Stimulated activated memory B cell treated with anti-CD40 and anti-IgM and Interleukin-4, amounts not matched to agents 10 μg/mL and 1 μg/mL and 100 μg/mL, for 72 hours (primary cell): ENCODE results near the gene TRPV3.

Experiments used
- ATAC-seq: fragments of 150-1000 bp; cut with Tn5 transposase; 2 replicates; pipeline ENCODE4 v1.10.0; 2021
- H3K27ac Mint-ChIP-seq: one replicate; pipeline ENCODE4 v1.8.0; 2022; ENCODE audit warnings: mild to moderate bottlenecking, mixed read lengths
- H3K27me3 Mint-ChIP-seq: one replicate; pipeline ENCODE4 v1.8.0; 2022; ENCODE audit warnings: mixed read lengths
- H3K36me3 Mint-ChIP-seq: one replicate; pipeline ENCODE4 v1.8.0; 2022; ENCODE audit warnings: mixed read lengths
- H3K4me1 Mint-ChIP-seq: one replicate; pipeline ENCODE4 v1.8.0; 2022; ENCODE audit warnings: mixed read lengths
- H3K4me3 Mint-ChIP-seq: one replicate; pipeline ENCODE4 v1.8.0; 2022; ENCODE audit warnings: mild to moderate bottlenecking, moderate library complexity, mixed read lengths
- H3K9me3 Mint-ChIP-seq: one replicate; pipeline ENCODE4 v1.8.0; 2022; ENCODE audit warnings: mixed read lengths

The TRPV3 gene

GRCh38 chr17:3543453-3543852 is 14.2 kb downstream of the TRPV3 start:
- Mint-ChIP-seq H3K4me3 (no peak overlapping the region), H3K9me3 (no peaks in the 10 kb centered on the region), H3K27me3 (no peaks in the 10 kb centered on the region), H3K27ac (no peak overlapping the region), H3K4me1 (peaks cover 8% of the 10 kb centered on the region), H3K36me3 (peaks cover 79% of the 10 kb centered on the region)
- no peak for ATAC-seq

- Mint-ChIP-seq H3K27me3 (no peaks in the 10 kb centered on the region), H3K4me1 (peaks cover 8% of the 10 kb centered on the region), H3K4me3 (no peak overlapping the region), H3K27ac (no peak overlapping the region), H3K9me3 (no peaks in the 10 kb centered on the region), H3K36me3 (peaks cover 88% of the 10 kb centered on the region)
- no peak for ATAC-seq
Measured at GRCh38 chr17:3542410-3543088, 15.1 kb downstream of the TRPV3 start.

- H3K36me3 Mint-ChIP-seq, result peaks cover 85% of the 10 kb centered on the region
- no peak for ATAC-seq
- no peaks in the 10 kb centered on the region for H3K9me3 Mint-ChIP-seq
- no peak overlapping the region for H3K4me3 Mint-ChIP-seq
- H3K27me3 Mint-ChIP-seq, result no peaks in the 10 kb centered on the region
- H3K4me1 Mint-ChIP-seq, result peaks cover 21% of the 10 kb centered on the region
- H3K27ac Mint-ChIP-seq, result no peak overlapping the region
Measured at GRCh38 chr17:3539881-3540540, 17.6 kb downstream of the TRPV3 start.

- ATAC-seq, result no peak
- Mint-ChIP-seq H3K27me3 (no peaks in the 10 kb centered on the region), H3K36me3 (peaks cover 78% of the 10 kb centered on the region), H3K4me1 (peaks cover 32% of the 10 kb centered on the region), H3K27ac (no peak overlapping the region), H3K4me3 (no peak overlapping the region), H3K9me3 (no peaks in the 10 kb centered on the region)
Measured at GRCh38 chr17:3536716-3537115, 20.9 kb downstream of the TRPV3 start.

DNA sequence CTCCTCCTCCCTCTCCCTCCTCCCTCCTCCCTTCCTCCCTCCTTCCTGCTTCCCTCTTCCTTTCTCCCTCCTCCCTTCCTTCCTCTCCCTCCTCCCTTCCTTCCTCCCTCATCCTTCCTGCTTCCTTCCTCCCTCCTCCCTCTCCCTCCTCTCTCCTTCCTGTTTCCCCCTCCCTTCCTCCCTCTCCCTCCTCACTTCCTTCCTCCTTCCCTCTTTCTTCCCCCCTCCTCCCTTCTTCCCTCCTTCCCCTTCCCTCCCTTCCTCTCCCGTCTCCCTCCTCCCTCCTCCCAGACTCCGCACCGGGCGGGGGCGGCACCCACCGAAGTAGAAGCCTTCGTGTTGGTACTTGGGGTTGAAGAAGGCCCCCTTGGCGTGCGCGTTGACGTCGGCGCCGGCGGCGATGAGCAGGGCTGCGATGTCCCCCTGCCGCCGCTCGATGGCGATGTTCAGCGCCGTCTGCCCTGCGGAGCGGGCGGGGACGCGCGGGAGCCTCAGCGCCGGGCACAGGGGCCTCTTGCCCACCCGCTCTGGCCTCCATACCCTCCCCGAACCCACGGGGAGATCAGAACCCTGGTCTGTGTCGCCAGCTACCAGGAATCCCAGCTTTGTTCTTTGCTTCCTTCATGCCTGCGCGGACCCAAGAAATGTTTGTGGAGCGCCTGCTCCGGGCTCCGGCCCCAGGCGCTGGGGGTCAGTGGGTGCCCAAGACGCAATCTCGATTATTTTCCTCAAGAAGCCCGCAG is 22.2 kb downstream of the TRPV3 start:
- peak; percentile 72 for ATAC-seq
- no peaks in the 10 kb centered on the region for H3K9me3 Mint-ChIP-seq
- peaks cover 66% of the 10 kb centered on the region for H3K36me3 Mint-ChIP-seq
- no peaks in the 10 kb centered on the region for H3K27me3 Mint-ChIP-seq
- peaks cover 31% of the 10 kb centered on the region for H3K4me1 Mint-ChIP-seq
- peak overlapping the region; percentile 9 for H3K27ac Mint-ChIP-seq
- H3K4me3 Mint-ChIP-seq, result peak overlapping the region; percentile 8

GRCh38 chr17:3534881-3535252 is 22.7 kb downstream of the TRPV3 start:
- Mint-ChIP-seq H3K9me3 (no peaks in the 10 kb centered on the region), H3K4me3 (no peak overlapping the region), H3K27ac (peak overlapping the region; percentile 9), H3K27me3 (no peaks in the 10 kb centered on the region), H3K4me1 (peaks cover 25% of the 10 kb centered on the region), H3K36me3 (peaks cover 63% of the 10 kb centered on the region)
- ATAC-seq, result peak; percentile 58

GRCh38 chr17:3533752-3534151 is 23.9 kb downstream of the TRPV3 start:
- peaks cover 66% of the 10 kb centered on the region for H3K36me3 Mint-ChIP-seq
- H3K9me3 Mint-ChIP-seq, result no peaks in the 10 kb centered on the region
- no peak overlapping the region for H3K27ac Mint-ChIP-seq
- no peaks in the 10 kb centered on the region for H3K27me3 Mint-ChIP-seq
- no peak for ATAC-seq
- H3K4me1 Mint-ChIP-seq, result peaks cover 24% of the 10 kb centered on the region
- no peak overlapping the region for H3K4me3 Mint-ChIP-seq

- ATAC-seq, result no peak
- no peaks in the 10 kb centered on the region for H3K27me3 Mint-ChIP-seq
- H3K4me1 Mint-ChIP-seq, result peaks cover 24% of the 10 kb centered on the region
- H3K27ac Mint-ChIP-seq, result no peak overlapping the region
- peaks cover 67% of the 10 kb centered on the region for H3K36me3 Mint-ChIP-seq
- H3K9me3 Mint-ChIP-seq, result no peaks in the 10 kb centered on the region
- H3K4me3 Mint-ChIP-seq, result no peak overlapping the region
Measured at GRCh38 chr17:3532859-3533142, 24.8 kb downstream of the TRPV3 start.

DNA sequence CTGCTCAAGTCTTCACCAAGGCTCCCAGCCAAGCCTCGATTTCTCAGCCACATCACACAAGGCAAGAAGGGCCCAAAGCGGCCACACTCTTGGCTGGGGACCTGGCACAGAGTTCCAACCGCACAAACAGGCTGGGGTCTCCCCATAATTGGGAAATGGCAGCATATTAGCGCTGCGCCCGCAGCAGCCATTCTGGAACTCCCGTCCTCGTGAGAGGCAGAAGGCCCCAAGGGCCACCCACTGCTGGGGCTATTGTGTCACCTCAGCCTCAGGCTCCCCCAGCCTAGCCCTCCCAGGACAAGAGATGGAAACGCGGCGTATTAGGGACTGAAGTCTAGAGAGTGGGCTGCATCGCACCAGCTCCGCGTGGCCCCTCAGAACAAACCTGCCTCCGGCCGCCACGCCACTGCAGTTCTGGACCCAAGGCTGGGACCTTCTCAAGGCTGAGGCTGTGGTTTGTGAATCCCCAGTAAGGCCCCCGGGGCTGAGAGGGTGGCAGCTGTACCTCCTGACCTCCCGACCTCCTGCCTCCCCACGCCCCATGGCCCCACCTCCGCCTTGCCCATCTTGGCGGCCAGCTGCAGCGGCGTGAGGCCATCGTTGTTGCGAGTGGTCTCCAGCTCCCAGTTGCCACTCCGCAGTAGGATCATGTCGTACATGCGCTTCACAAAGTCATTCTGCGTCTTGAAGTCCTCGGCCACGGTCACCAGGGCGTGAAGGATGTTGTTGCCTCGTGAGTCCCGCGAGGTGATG is 25.3 kb downstream of the TRPV3 start:
- no peak overlapping the region for H3K27ac Mint-ChIP-seq
- H3K27me3 Mint-ChIP-seq, result no peaks in the 10 kb centered on the region
- no peak overlapping the region for H3K4me3 Mint-ChIP-seq
- H3K9me3 Mint-ChIP-seq, result no peaks in the 10 kb centered on the region
- no peak for ATAC-seq
- peaks cover 67% of the 10 kb centered on the region for H3K36me3 Mint-ChIP-seq
- peaks cover 24% of the 10 kb centered on the region for H3K4me1 Mint-ChIP-seq

- no peaks in the 10 kb centered on the region for H3K27me3 Mint-ChIP-seq
- peaks cover 72% of the 10 kb centered on the region for H3K36me3 Mint-ChIP-seq
- no peak overlapping the region for H3K27ac Mint-ChIP-seq
- H3K9me3 Mint-ChIP-seq, result no peaks in the 10 kb centered on the region
- no peak overlapping the region for H3K4me3 Mint-ChIP-seq
- no peak for ATAC-seq
- peaks cover 21% of the 10 kb centered on the region for H3K4me1 Mint-ChIP-seq
Measured at GRCh38 chr17:3531266-3532101, 26.1 kb downstream of the TRPV3 start.

DNA sequence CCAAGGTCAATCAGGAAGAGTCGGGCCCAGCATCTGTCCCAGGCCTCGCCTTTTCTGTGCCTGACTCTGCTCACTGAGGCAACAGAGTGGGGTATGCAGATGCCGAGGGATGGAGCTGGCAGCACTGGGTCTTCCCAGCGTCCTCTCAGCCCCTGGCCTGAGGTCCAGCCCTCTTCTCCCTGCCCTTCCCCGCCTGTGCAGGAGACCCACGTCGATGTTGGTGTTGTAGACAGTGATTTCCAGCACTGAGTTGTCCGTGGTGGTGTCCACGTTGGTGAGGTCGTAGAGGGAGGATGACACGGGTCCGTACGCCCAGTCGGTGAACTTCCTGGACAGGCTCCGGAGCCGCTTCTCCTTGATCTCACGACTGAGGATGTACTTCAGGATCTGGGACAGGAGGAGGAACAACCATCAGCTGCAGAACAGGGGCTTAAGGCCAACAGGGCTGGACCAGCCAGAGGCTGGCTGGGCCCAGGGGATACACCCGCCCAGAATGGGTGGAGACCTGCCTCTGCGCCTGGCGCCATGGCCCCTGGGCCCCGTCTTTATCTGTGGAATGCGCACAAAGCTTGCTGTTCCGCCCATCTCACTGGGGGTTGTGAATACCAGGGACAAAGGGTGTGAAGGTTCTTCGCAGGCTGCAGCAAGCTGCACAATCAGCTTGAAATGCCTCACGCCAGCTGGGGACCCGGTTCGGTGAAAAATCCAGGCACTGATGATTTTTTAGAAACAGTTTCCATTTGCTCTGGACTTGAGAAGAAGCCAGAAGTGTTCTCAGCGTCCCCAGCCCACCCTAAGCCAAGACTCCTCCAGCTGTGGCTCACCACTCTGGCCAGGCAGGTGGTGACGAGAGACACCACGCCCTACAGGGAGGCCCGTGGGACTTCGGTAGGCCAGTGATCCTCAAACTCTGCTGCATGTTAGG is 27.5 kb downstream of the TRPV3 start:
- Mint-ChIP-seq H3K4me1 (peaks cover 11% of the 10 kb centered on the region), H3K4me3 (no peak overlapping the region), H3K9me3 (no peaks in the 10 kb centered on the region), H3K27me3 (no peaks in the 10 kb centered on the region), H3K27ac (no peak overlapping the region), H3K36me3 (peaks cover 74% of the 10 kb centered on the region)
- ATAC-seq, result no peak

GRCh38 chr17:3528880-3529511 is 28.6 kb downstream of the TRPV3 start:
- no peaks in the 10 kb centered on the region for H3K9me3 Mint-ChIP-seq
- ATAC-seq, result no peak
- no peaks in the 10 kb centered on the region for H3K27me3 Mint-ChIP-seq
- H3K27ac Mint-ChIP-seq, result no peak overlapping the region
- peaks cover 72% of the 10 kb centered on the region for H3K36me3 Mint-ChIP-seq
- H3K4me1 Mint-ChIP-seq, result peaks cover 7% of the 10 kb centered on the region
- H3K4me3 Mint-ChIP-seq, result no peak overlapping the region

- Mint-ChIP-seq H3K4me3 (no peak overlapping the region), H3K9me3 (no peaks in the 10 kb centered on the region), H3K4me1 (peaks cover 6% of the 10 kb centered on the region), H3K36me3 (peaks cover 71% of the 10 kb centered on the region), H3K27me3 (no peaks in the 10 kb centered on the region), H3K27ac (no peak overlapping the region)
- ATAC-seq, result no peak
Measured at GRCh38 chr17:3528403-3528851, 29.2 kb downstream of the TRPV3 start.
